HG03097 (cell line): ENCODE measurements around the gene DMRT3.

Source experiments
- ATAC-seq: cut with Tn5 transposase; IDR thresholded peaks from one replicate; pipeline ENCODE4 v1.9.1; 2021; ENCODE audit not compliant: unreplicated experiment, low FRiP score

The DMRT3 gene

DNA sequence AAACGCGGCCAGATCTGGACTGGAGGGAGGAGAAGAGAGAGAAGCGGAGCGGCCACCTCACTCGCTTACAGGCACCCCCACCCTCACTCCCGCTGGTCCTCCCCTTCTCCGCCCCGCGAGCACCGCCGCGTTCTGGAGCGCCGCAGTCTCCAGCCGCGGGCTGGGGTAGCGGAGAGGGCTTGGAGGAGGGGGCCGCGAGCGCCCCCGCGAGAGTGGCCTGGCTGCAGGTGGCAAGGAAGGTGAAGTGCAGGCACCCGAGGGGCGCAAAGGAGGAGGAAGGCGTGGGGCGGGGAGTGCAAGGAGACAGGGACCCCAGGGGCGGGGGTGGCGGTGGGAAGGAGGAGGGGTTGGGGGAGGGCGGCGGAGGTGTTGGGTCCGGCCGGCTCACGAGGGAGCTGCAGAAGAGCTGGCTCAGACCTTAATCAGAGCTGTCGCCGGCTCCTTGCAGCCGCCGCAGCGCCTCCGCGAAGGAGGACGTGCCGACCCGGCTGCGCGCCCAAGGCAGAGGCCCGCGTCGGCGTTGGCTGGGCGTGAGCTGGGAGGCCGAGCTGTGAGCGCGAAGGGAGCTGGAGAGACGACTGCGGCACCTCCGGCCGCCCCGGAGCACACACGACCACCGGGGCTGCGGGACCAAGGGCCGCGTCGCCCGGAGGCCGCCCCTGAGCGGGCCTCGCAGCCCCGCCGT, at the start of gene DMRT3:
Gene DMRT3 (plus strand): TSS at position 398 of the 685 bp plus-strand sequence. CDS start 347 bp downstream, outside the sequence.
- no peak for ATAC-seq

DNA sequence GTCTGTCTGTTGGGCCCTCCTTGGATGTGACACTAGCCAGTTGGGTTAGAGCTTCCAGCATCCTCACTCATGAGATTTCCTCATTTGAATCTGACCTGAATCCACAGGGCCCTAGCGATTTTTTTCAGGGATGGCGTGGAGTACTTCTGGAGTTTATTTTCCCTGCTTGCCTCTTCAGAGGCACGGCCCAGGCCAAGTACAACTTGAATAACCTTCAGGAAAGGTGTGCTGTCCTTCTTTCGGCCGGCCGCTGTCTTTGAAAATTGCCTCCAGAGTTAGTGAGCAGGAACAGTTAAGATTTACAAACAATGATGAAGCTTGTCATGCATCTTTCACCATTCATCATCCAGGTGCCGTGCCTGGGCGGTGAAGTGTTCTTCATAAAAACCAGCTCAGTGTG, 49.5 kb upstream of the DMRT3 start:
- ATAC-seq = no peak

DNA sequence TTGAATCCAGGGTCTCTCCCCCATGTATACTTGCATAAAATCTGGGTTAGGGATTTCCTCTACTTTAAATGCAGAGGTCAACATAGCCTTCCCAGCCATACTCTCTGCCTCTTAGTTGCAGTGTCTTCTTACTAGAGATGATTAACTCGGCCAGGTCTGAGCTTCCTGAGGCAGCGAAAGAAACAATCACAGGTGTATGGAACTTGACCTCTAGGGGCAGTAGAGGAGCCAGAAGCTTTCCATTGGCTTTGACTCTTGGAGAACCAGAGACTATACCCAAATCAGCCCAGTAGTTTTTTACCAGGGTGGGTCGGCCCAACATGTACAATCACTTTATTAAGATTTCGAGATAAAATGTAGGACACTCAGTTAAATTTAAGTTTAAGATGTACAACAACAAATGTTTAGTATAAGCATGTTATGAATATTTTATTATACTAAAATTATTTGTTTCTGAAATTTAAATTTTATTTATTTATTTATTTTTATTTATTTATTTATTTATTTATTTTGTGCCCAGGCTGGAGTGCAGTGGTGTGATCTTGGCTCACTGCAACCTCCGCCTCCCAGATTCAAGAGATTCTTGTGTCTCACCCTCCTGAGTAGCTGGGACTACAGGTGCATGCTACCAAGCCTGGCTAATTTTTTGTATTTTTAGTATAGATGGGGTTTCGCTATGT, 48.0 kb upstream of the DMRT3 start:
- ATAC-seq = no peak

- no peak for ATAC-seq
Observed at GRCh38 chr9:929719-930118, 46.7 kb upstream of the DMRT3 start.

- no peak for ATAC-seq
Observed at GRCh38 chr9:933356-933755, 43.1 kb upstream of the DMRT3 start.

DNA sequence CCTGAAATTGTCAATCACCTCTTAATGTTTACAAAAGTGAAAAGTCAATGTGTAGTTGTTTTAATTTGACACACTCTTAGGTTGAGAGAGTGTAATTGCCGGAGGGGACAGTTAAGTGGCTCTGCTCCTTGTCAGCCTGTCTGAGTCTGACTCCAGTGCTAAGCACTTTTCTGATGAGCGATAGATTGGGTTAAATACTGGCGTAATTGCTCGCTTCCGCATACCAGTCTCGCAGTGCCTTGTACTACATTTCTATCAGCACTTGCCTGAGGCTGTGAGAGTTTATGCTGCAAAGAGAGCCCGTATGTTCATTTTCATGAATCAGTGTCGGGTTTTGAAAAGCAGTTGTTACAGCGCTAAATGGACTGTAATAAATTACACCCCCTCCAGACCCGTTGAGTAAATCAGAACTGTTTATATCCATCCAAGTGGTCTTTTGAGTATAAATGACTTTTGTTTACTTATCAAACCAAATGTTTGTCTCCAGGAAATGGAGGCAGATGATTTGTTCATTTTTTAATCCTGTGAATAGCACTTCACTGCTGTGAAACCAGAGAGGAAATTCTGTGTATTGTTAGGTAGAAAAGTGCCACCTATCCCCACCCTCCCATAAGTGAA, 41.0 kb upstream of the DMRT3 start:
- no peak for ATAC-seq

DNA sequence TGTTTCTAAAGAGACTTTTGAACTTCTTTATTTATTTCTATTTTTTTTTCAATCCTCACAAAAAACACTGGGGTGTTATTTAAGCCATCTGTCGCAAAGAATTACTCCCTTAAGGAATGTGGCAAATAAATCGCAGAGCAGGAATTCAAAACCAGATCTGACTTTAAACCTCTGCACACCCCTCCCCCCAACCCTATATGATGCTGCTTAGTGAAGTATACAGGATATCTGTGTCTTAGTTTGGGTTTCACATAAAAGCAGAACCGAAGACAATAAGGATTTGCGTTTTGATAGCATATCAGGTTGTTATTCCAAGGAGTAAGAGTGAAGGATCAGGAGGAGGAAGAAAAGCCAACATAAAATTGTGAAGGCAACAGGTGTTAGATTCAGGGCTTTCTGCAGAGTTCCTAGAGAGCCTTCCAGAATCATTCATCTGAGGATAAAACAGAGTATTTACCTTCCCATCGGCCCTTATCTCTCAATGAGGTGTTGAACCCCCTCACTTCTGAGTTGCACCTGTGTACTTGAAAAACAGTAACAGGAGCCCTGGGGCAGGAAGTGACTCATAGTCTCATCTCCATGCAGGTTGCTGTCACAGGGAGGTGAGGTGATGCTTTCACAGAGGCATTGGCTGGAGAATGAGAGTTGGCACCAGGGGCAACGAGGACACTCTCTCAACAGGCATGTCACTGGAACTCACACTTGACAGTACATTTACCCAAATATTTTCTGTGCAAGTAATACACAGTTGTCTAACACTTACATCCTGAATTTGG, 33.5 kb upstream of the DMRT3 start:
- ATAC-seq = no peak

DNA sequence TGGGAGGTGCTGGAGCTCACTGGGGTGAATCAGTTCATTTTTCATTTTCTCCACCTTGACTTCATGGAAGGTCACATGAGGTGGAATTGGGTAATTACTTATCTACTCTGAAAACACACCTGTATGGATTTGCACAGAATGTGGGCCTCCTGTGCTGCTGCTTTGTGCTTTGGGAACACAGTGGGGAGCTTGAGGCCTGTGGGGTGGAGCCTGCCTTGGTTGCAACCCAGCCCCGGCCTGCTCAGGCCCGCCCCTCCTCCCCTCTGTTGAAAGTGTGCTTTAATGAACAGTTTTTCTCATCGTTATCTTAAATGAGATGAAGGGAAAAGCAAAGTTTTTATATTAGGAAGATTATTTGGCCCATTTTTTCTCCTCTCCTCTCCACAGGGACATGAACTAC, 28.5 kb upstream of the DMRT3 start:
- ATAC-seq = no peak

DNA sequence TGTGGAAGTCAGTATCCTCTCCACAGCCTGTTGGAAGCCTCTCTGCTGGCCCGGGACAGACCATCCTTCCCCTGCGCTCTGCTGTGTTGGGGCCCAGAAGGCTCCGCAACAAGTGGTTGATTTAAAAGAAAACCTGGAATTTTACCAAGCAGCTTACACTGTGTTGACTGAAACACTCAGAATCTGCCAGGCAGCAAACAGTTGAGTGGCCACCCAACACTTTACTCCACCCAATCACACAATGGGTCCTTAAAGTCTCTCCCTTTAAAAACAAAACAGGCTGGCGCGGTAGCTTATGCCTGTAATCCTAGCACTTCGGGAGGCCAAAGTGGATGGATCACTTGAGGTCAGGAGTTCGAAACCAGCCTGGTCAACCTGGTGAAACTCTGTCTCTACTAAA, 28.0 kb upstream of the DMRT3 start:
- ATAC-seq = no peak

- no peak for ATAC-seq
Observed at GRCh38 chr9:950139-950538, 26.3 kb upstream of the DMRT3 start.

- ATAC-seq = no peak
Observed at GRCh38 chr9:952546-952945, 23.9 kb upstream of the DMRT3 start.

- ATAC-seq = no peak
Observed at GRCh38 chr9:959105-959504, 17.4 kb upstream of the DMRT3 start.

- ATAC-seq = no peak
Observed at GRCh38 chr9:959914-960313, 16.5 kb upstream of the DMRT3 start.

- no peak for ATAC-seq
Observed at GRCh38 chr9:962023-962422, 14.4 kb upstream of the DMRT3 start.

GRCh38 chr9:965497-965896, 11.0 kb upstream of the DMRT3 start:
- ATAC-seq = no peak

- no peak for ATAC-seq
Observed at GRCh38 chr9:966870-967269, 9.6 kb upstream of the DMRT3 start.

GRCh38 chr9:967436-967835, 9.0 kb upstream of the DMRT3 start:
- ATAC-seq = no peak

- ATAC-seq = no peak
Observed at GRCh38 chr9:967903-968641, 8.4 kb upstream of the DMRT3 start.

- ATAC-seq = no peak
Observed at GRCh38 chr9:969310-970150, 6.9 kb upstream of the DMRT3 start.
